A549 (cell line): ENCODE results near the gene TRAPPC3. TPM values are rescaled to one million over a fixed set of nuclear protein-coding genes. Genes with fewer than 3 reads are reported as not detected.

Source experiments
- ATAC-seq, 2 experiments: fragments of 200-7000 bp in 1 of 2; fragments of >200 bp in 1 of 2; cut with Nextera tagmentation in 1 of 2; cut with Tn5 transposase in 1 of 2; 3 replicates each; pipeline versions ENCODE4 v1.8.0 to v1.9.1; 2018 to 2020; ENCODE audit warnings: mild to moderate bottlenecking in 1 of 2, moderate library complexity in 1 of 2
- CTCF ChIA-PET: fragments of 300-600 bp; sonication (Branson Sonifier 250); formaldehyde crosslinking; extraction: SDS; loops from one replicate; lab custom pipeline; 2021; ENCODE audit warnings: antibody characterized with exemption, inconsistent platforms; lab: Yijun Ruan, JAX
- POLR2A ChIA-PET: fragments of 350-600 bp; formaldehyde crosslinking; extraction: SDS; loops from one replicate; lab custom pipeline; 2021; ENCODE audit warnings: antibody characterized with exemption, inconsistent platforms; lab: Yijun Ruan, JAX
- DNase-seq, 2 experiments: peaks; one replicate each; pipeline versions ENCODE4 v3.0.0 to v3.0.0-alpha.2; 2011 to 2016; ENCODE audit warnings: low read depth in 1 of 2, low spot score in 1 of 2
- FAIRE-seq: peaks from 2 replicates; lab custom pipeline; 2011; peaks lifted over from hg19 to GRCh38; lab: Jason Lieb, UNC
- H3K27ac ChIP-seq, 2 experiments: fragments of >200 bp; sonication (Bioruptor Twin); formaldehyde crosslinking; 3 replicates each; pipeline ENCODE4 v1.5.1; 2016 to 2017
- H3K4me1 ChIP-seq: fragments of >200 bp; sonication (Bioruptor Twin); formaldehyde crosslinking; 3 replicates; pipeline ENCODE4 v1.6.1; 2016
- H3K4me2 ChIP-seq: fragments of >200 bp; sonication (Bioruptor Twin); formaldehyde crosslinking; 3 replicates; pipeline ENCODE4 v1.6.1; 2016
- H3K4me3 ChIP-seq: fragments of >200 bp; sonication (Bioruptor Twin); formaldehyde crosslinking; 3 replicates; pipeline ENCODE4 v1.5.1; 2016
- H3K9me3 ChIP-seq: fragments of >200 bp; sonication (Bioruptor Twin); formaldehyde crosslinking; 3 replicates; pipeline ENCODE4 v1.6.1; 2016
- BHLHE40 ChIP-seq: IDR thresholded peaks from 2 replicates; pipeline ENCODE4 v1.6.1; 2012; ENCODE audit warnings: low read depth, low read length, inconsistent platforms
- CBX8 ChIP-seq: fragments of 200-600 bp; sonication (generic); IDR thresholded peaks from 2 replicates; pipeline ENCODE4 v1.6.1; 2016
- CEBPB ChIP-seq, 2 experiments: fragments of >200 bp in 1 of 2; sonication (Bioruptor Twin) in 1 of 2; formaldehyde crosslinking in 1 of 2; IDR thresholded peaks; 2 replicates each; pipeline ENCODE4 v1.6.1; 2012 to 2016
- EHF ChIP-seq: fragments of 250-450 bp; sonication (Bioruptor Pico); IDR thresholded peaks from 2 replicates; pipeline ENCODE4 v1.5.0; 2020; ENCODE audit warnings: mild to moderate bottlenecking
- EHMT2 ChIP-seq: fragments of 200-600 bp; sonication (generic); IDR thresholded peaks from 2 replicates; pipeline ENCODE4 v1.6.1; 2016; ENCODE audit warnings: antibody characterized with exemption, low read depth, mild to moderate bottlenecking, moderate library complexity
- EP300 ChIP-seq, 2 experiments: fragments of >200 bp; sonication (Bioruptor Twin); formaldehyde crosslinking; IDR thresholded peaks; 2 replicates in 1 of 2; 3 replicates in 1 of 2; pipeline ENCODE4 v1.6.1; 2016 to 2017
- ESRRA ChIP-seq: fragments of 150-350 bp; IDR thresholded peaks from 2 replicates; pipeline ENCODE4 v1.6.1; 2014; ENCODE audit warnings: mild to moderate bottlenecking, low read length, borderline replicate concordance
- FOXS1 ChIP-seq: fragments of 250-450 bp; sonication (Bioruptor Pico); IDR thresholded peaks from 2 replicates; pipeline ENCODE4 v1.5.0; 2020; ENCODE audit warnings: mild to moderate bottlenecking, moderate library complexity
- HEYL ChIP-seq: fragments of 250-450 bp; sonication (Bioruptor Pico); IDR thresholded peaks from 2 replicates; pipeline ENCODE4 v1.8.0; 2021; ENCODE audit warnings: mild to moderate bottlenecking, moderate library complexity
- HOXB13 ChIP-seq: fragments of 250-450 bp; sonication (Bioruptor Pico); IDR thresholded peaks from 2 replicates; pipeline ENCODE4 v1.5.0; 2020; ENCODE audit warnings: low read depth, mild to moderate bottlenecking, moderate library complexity
- HOXB5 ChIP-seq: fragments of 250-450 bp; sonication (Bioruptor Pico); IDR thresholded peaks from 2 replicates; pipeline ENCODE4 v1.5.0; 2020; ENCODE audit warnings: mild to moderate bottlenecking, moderate library complexity
- JUNB ChIP-seq: fragments of >200 bp; sonication (Bioruptor Twin); formaldehyde crosslinking; IDR thresholded peaks from 2 replicates; pipeline ENCODE4 v1.6.1; 2016
- KDM5A ChIP-seq: fragments of 200-600 bp; sonication (generic); IDR thresholded peaks from 2 replicates; pipeline ENCODE4 v1.6.1; 2016; ENCODE audit warnings: antibody characterized with exemption, mild to moderate bottlenecking
- MAZ ChIP-seq: fragments of 150-350 bp; IDR thresholded peaks from 2 replicates; pipeline ENCODE4 v1.6.1; 2014; ENCODE audit warnings: antibody characterized with exemption, low read depth, low read length, borderline replicate concordance
- PHF8 ChIP-seq: fragments of 200-600 bp; sonication (generic); IDR thresholded peaks from 2 replicates; pipeline ENCODE4 v1.6.1; 2016; ENCODE audit warnings: low read depth, mild to moderate bottlenecking, antibody characterized with exemption, moderate library complexity, borderline replicate concordance
- RAD21 ChIP-seq, 2 experiments: fragments of >200 bp in 1 of 2; sonication (Bioruptor Twin) in 1 of 2; formaldehyde crosslinking in 1 of 2; IDR thresholded peaks in 1 of 2; conservative IDR thresholded peaks in 1 of 2; 2 replicates in 1 of 2; 3 replicates in 1 of 2; pipeline ENCODE4 v1.6.1; 2012 to 2018; ENCODE audit warnings: inconsistent platforms in 1 of 2
- RCOR1 ChIP-seq: fragments of 150-350 bp; IDR thresholded peaks from 2 replicates; pipeline ENCODE4 v1.6.1; 2014; ENCODE audit warnings: antibody characterized with exemption, low read length, low read depth
- RFX5 ChIP-seq: fragments of 450-650 bp; IDR thresholded peaks from 2 replicates; pipeline ENCODE4 v1.7.1; 2014; ENCODE audit warnings: antibody characterized with exemption, mild to moderate bottlenecking, moderate library complexity
- SMC3 ChIP-seq: fragments of >200 bp; sonication (Bioruptor Twin); formaldehyde crosslinking; IDR thresholded peaks from 3 replicates; pipeline ENCODE4 v1.6.1; 2018; ENCODE audit warnings: inconsistent platforms
- SREBF2 ChIP-seq: fragments of 450-650 bp; IDR thresholded peaks from 2 replicates; pipeline ENCODE4 v1.6.1; 2014; ENCODE audit warnings: mild to moderate bottlenecking, moderate library complexity
- TFCP2L1 ChIP-seq: fragments of 250-450 bp; sonication (Bioruptor Pico); IDR thresholded peaks from 2 replicates; pipeline ENCODE4 v1.5.0; 2021; ENCODE audit warnings: mild to moderate bottlenecking
- ZC3H11A ChIP-seq: fragments of 450-650 bp; IDR thresholded peaks from 2 replicates; pipeline ENCODE4 v1.6.1; 2014; ENCODE audit warnings: antibody characterized with exemption, mild to moderate bottlenecking
- ZFP36 ChIP-seq: fragments of 450-650 bp; IDR thresholded peaks from 2 replicates; pipeline ENCODE4 v1.6.1; 2014; ENCODE audit warnings: borderline replicate concordance; ENCODE audit not compliant: partially characterized antibody
- WGBS: methylation state at CpG from one replicate; pipeline ENCODE4 v1.1.6; 2017; ENCODE audit errors: missing lambda C conversion rate; 5-methylcytosine and 5-hydroxymethylcytosine counted together
- polyA plus RNA-seq, 4 experiments: library from polyadenylated mRNA; depleted of rRNA in 3 of 4; stranded (reverse); fragments of >200 nt; fragmentation: RNase III in 1 of 4; extraction: RNeasy Plus Mini Kit Qiagen cat#74134 plus additional on column Dnase treatment in 1 of 4; gene quantifications; 2 replicates in 3 of 4; 3 replicates in 1 of 4; pipeline ENCODE4 v1.2.3, GENCODE V29; 2011 to 2017
- TF ChIP-seq, protein P1 (sequence below): IDR thresholded peaks from 2 replicates; pipeline ENCODE4 v1.6.1; 2012
- TF ChIP-seq, protein P2 (sequence below): fragments of >200 bp; sonication (Bioruptor Twin); formaldehyde crosslinking; IDR thresholded peaks from 3 replicates; pipeline ENCODE4 v1.5.1; 2016
- TF ChIP-seq, protein P3 (sequence below): fragments of 450-650 bp; IDR thresholded peaks from 2 replicates; pipeline ENCODE4 v1.6.1; 2014; ENCODE audit warnings: antibody characterized with exemption

Gene TRAPPC3
- polyA plus RNA-seq, 2 of the 4 experiments (the other 2 are of a cell fraction) = 62.2 to 103 TPM

DNA sequence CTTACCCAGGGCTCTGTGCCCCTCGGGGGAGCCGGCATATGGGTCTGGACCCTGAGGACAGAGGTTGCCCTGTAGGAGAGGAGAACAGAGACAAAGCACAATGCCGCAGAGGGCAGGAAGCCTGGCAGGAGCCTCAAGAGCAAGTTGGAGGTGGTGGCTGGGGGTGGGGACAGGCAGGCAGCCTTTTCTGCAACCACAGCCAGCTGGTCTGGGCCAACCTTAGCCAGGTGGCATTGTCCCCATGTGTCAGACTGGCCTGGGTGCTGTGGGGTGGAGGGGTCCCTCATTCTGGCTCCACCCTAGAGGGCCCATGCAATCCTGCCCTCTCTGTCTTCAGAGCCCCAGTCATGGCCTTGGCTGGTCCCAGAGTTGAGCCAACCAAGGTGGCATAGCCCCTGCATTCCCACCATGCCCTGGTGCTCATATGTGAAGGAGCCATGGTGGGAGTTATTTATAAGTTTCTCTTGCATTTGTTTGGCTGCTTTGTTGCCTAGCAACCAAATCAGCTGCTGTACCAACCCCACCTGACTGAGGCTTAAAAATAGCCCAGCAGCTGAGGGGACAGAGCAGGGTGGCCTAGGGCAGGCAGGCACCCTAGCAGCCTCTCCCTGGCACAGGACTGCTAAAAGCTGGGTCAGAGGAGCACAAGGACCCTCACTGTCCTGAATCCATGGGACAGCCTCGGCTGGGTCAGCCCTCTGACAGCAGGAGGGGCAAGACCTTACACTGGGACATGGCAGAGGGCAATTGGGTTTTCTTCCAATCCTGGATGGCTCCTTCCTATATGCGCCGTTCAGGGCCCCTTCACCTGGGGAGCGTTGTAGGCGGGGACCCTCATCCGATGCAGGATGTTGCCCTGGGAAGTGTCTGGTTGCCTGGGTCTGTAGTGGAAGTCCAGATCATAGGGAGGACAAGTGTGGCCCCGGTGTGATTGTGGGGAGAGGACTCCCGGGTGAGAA is 26.1 kb upstream of the TRAPPC3 start:
- ChIA-PET POLR2A (no interaction called here), CTCF (interaction anchor here (0.6 to 8.0 kb wide), 3 partner anchors 14 to 167 kb away, joined by 3 to 54 read pairs (median 8); partner anchors contain the start of gene TRAPPC3)
- FAIRE-seq (no peak), DNase-seq (no peak), ATAC-seq (peak in 1 of 2 experiments; percentile 15; a peak in 2 of 6 replicates)
- Histone ChIP-seq H3K4me1 (peaks cover 18% of the 10 kb centered on the region), H3K4me3 (no peak overlapping the region), H3K27ac (0 out of 6 replicates have a peak overlapping the region, but pooled peaks of 1 of the 2 experiments have one; percentile 26), H3K9me3 (no peaks in the 10 kb centered on the region), H3K4me2 (no peak overlapping the region)
- TF ChIP-seq HEYL (CRISPR knock-in tag) (no peak), JUNB (no peak), RFX5 (no peak), ZFP36 (no peak), TFCP2L1 (no peak), SREBF2 (no peak), KDM5A (no peak), HOXB13 (CRISPR knock-in tag) (no peak), ESRRA (no peak), SMC3 (no peak), EP300 (IDR thresholded peaks at IDR 0.05) (no peak), BHLHE40 (no peak), FOXS1 (CRISPR knock-in tag) (no peak), RAD21 (conservative IDR thresholded peaks at IDR 0.05 in 1 of 2, IDR thresholded peaks at IDR 0.05 in 1 of 2) (no peak), PHF8 (no peak), HOXB5 (CRISPR knock-in tag) (no peak), EHMT2 (no peak), RCOR1 (no peak)
- TF ChIP-seq, protein P1, sequence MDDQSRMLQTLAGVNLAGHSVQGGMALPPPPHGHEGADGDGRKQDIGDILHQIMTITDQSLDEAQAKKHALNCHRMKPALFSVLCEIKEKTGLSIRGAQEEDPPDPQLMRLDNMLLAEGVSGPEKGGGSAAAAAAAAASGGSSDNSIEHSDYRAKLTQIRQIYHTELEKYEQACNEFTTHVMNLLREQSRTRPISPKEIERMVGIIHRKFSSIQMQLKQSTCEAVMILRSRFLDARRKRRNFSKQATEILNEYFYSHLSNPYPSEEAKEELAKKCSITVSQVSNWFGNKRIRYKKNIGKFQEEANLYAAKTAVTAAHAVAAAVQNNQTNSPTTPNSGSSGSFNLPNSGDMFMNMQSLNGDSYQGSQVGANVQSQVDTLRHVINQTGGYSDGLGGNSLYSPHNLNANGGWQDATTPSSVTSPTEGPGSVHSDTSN = no peak
- TF ChIP-seq, protein P2, sequence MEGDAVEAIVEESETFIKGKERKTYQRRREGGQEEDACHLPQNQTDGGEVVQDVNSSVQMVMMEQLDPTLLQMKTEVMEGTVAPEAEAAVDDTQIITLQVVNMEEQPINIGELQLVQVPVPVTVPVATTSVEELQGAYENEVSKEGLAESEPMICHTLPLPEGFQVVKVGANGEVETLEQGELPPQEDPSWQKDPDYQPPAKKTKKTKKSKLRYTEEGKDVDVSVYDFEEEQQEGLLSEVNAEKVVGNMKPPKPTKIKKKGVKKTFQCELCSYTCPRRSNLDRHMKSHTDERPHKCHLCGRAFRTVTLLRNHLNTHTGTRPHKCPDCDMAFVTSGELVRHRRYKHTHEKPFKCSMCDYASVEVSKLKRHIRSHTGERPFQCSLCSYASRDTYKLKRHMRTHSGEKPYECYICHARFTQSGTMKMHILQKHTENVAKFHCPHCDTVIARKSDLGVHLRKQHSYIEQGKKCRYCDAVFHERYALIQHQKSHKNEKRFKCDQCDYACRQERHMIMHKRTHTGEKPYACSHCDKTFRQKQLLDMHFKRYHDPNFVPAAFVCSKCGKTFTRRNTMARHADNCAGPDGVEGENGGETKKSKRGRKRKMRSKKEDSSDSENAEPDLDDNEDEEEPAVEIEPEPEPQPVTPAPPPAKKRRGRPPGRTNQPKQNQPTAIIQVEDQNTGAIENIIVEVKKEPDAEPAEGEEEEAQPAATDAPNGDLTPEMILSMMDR = no peak
- 89% methylated on average over 5 of the region's 11 CpGs for WGBS

DNA sequence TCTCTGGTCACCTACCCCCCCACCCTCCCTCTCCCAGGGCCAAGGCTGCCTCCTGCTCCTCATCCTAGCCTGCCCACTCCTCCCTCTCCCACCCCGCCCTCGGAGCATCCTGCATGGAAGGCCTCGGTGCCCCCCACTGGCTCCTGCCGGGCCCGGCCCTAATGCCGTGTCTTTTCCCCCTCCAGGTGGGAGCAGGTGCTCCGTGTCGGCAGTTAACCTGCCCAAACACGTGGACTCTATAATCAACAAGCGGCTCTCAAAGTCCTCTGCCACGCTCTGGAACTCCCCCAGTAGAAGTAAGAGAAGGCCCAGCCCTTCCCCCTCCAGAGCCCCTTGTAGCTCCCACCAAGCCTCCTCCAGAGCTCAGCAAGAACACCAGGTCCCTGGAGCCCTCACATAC is 25.4 kb upstream of the TRAPPC3 start:
- ATAC-seq = no peak
- no peak for TF ChIP-seq HEYL (CRISPR knock-in tag)
- no peak for TF ChIP-seq SMC3
- no peak for TF ChIP-seq EHF
- TF ChIP-seq EP300 (IDR thresholded peaks at IDR 0.05) = no peak
- no peak for TF ChIP-seq ESRRA
- TF ChIP-seq CEBPB (IDR thresholded peaks at IDR 0.05) = no peak
- TF ChIP-seq, protein P3, sequence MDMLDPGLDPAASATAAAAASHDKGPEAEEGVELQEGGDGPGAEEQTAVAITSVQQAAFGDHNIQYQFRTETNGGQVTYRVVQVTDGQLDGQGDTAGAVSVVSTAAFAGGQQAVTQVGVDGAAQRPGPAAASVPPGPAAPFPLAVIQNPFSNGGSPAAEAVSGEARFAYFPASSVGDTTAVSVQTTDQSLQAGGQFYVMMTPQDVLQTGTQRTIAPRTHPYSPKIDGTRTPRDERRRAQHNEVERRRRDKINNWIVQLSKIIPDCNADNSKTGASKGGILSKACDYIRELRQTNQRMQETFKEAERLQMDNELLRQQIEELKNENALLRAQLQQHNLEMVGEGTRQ = no peak
- TF ChIP-seq CBX8 = no peak
- no peak for TF ChIP-seq ZC3H11A
- no peak for TF ChIP-seq MAZ
- TF ChIP-seq, all 56 proteins: peak for 0
- ChIA-PET POLR2A (no interaction called here), CTCF (interaction anchor here (0.5 to 8.0 kb wide), 4 partner anchors 14 to 168 kb away, joined by 3 to 54 read pairs (median 6); partner anchors contain the start of gene TRAPPC3)
- Histone ChIP-seq H3K4me3 (no peak overlapping the region), H3K4me2 (no peak overlapping the region), H3K9me3 (no peaks in the 10 kb centered on the region), H3K27ac (0 out of 6 replicates have a peak overlapping the region, but pooled peaks of 1 of the 2 experiments have one; percentile 26), H3K4me1 (peaks cover 18% of the 10 kb centered on the region)
- FAIRE-seq (no peak), DNase-seq (no peak)
- WGBS = 65% methylated on average over 4 of the region's 11 CpGs
